SK-N-SH (cell line): ENCODE results near the gene SEMA3G. TPM values are rescaled to one million over a fixed set of nuclear protein-coding genes. Genes with fewer than 3 reads are reported as not detected.

Source experiments
- CTCF ChIA-PET: fragments of 300-600, 350-600 bp; formaldehyde crosslinking; extraction: SDS; loops from one replicate; lab custom pipeline; 2021; lab: Yijun Ruan, JAX
- POLR2A ChIA-PET: fragments of 350-600 bp; sonication (Branson Sonifier 250); formaldehyde crosslinking; extraction: SDS; loops from one replicate; lab custom pipeline; 2020; ENCODE audit warnings: antibody characterized with exemption, inconsistent platforms; lab: Yijun Ruan, JAX
- DNase-seq: peaks from one replicate; pipeline ENCODE4 v3.0.0; 2012
- H2AFZ ChIP-seq: fragments of 200-600 bp; sonication (generic); 2 replicates; pipeline ENCODE4 v1.8.1; 2016; ENCODE audit warnings: antibody characterized with exemption, mild to moderate bottlenecking, low read depth
- H3F3A ChIP-seq: fragments of 200-600 bp; sonication (generic); replicated peaks from 2 replicates; pipeline ENCODE3; 2016; ENCODE audit warnings: antibody characterized with exemption, mild to moderate bottlenecking; ENCODE audit not compliant: insufficient read depth
- H3K27ac ChIP-seq, 2 experiments: fragments of 200-500 bp in 1 of 2; fragments of 200-600 bp in 1 of 2; sonication (Bioruptor generic) in 1 of 2; sonication (generic), shearing (Covaris generic) in 1 of 2; 2 replicates each; pipeline versions ENCODE4 v1.5.1 to v1.6.1; 2014 to 2016; ENCODE audit warnings: low read depth in 2 of 2, inconsistent platforms in 1 of 2, low read length in 1 of 2, mild to moderate bottlenecking in 1 of 2, mixed read lengths in 1 of 2
- H3K27me3 ChIP-seq: fragments of 200-600 bp; sonication (generic), shearing (Covaris generic); 2 replicates; pipeline ENCODE4 v1.6.1; 2016; ENCODE audit warnings: mixed run types; ENCODE audit not compliant: insufficient read depth
- H3K36me3 ChIP-seq, 2 experiments: fragments of 200-500 bp in 1 of 2; fragments of 200-600 bp in 1 of 2; sonication (Bioruptor generic) in 1 of 2; sonication (generic) in 1 of 2; replicated peaks in 1 of 2; 2 replicates each; pipeline versions ENCODE3 to v1.5.1; 2014 to 2016; ENCODE audit warnings: low read length in 1 of 2, mild to moderate bottlenecking in 1 of 2; ENCODE audit not compliant: insufficient read depth in 2 of 2, control insufficient read depth in 1 of 2
- H3K4me1 ChIP-seq, 2 experiments: fragments of 200-500 bp in 1 of 2; fragments of 200-600 bp in 1 of 2; sonication (Bioruptor generic) in 1 of 2; sonication (generic), shearing (Covaris generic) in 1 of 2; 2 replicates each; pipeline versions ENCODE4 v1.5.1 to v1.6.1; 2014 to 2016; ENCODE audit warnings: low read depth in 1 of 2, low read length in 1 of 2, mixed run types in 1 of 2; ENCODE audit not compliant: insufficient read depth in 2 of 2, control insufficient read depth in 1 of 2
- H3K4me2 ChIP-seq: fragments of 200-600 bp; sonication (generic), shearing (Covaris generic); 2 replicates; pipeline ENCODE4 v1.6.1; 2017; ENCODE audit warnings: mixed run types
- H3K4me3 ChIP-seq, 2 experiments: fragments of 200-500 bp in 1 of 2; fragments of 200-600 bp in 1 of 2; sonication (Bioruptor generic) in 1 of 2; sonication (generic), shearing (Covaris generic) in 1 of 2; 2 replicates each; pipeline versions ENCODE4 v1.5.1 to v1.8.1; 2014 to 2016; ENCODE audit warnings: low read depth in 2 of 2, inconsistent platforms in 1 of 2, low read length in 1 of 2, mild to moderate bottlenecking in 1 of 2, mixed read lengths in 1 of 2, moderate library complexity in 1 of 2
- H3K79me2 ChIP-seq: fragments of 200-600 bp; sonication (generic); 2 replicates; pipeline ENCODE4 v1.8.1; 2017; ENCODE audit warnings: mild to moderate bottlenecking; ENCODE audit not compliant: insufficient read depth
- H3K9ac ChIP-seq: fragments of 200-600 bp; sonication (generic); 2 replicates; pipeline ENCODE4 v1.6.1; 2017; ENCODE audit warnings: mixed run types
- H3K9me2 ChIP-seq: fragments of 200-600 bp; sonication (generic); 2 replicates; pipeline ENCODE4 v1.6.1; 2017; ENCODE audit warnings: mixed run types
- H3K9me3 ChIP-seq: fragments of 200-600 bp; sonication (generic); 2 replicates; pipeline ENCODE4 v1.6.1; 2017; ENCODE audit warnings: mixed run types, mild to moderate bottlenecking, moderate library complexity
- H4K20me1 ChIP-seq: fragments of 200-600 bp; sonication (generic); 2 replicates; pipeline ENCODE4 v1.6.1; 2017; ENCODE audit warnings: mild to moderate bottlenecking, mixed run types; ENCODE audit not compliant: insufficient read depth
- CHD2 ChIP-seq: fragments of 150-350 bp; IDR thresholded peaks from 2 replicates; pipeline ENCODE4 v1.6.1; 2018; ENCODE audit warnings: low read length; ENCODE audit not compliant: partially characterized antibody
- CTCF ChIP-seq: fragments of 200-600 bp; sonication (generic); IDR thresholded peaks from 2 replicates; pipeline ENCODE4 v1.6.1; 2017; ENCODE audit warnings: antibody characterized with exemption, mild to moderate bottlenecking, moderate library complexity
- ELF1 ChIP-seq: IDR thresholded peaks from 2 replicates; pipeline ENCODE4 v1.4.0; 2012
- EP300 ChIP-seq, 2 experiments: IDR thresholded peaks; 2 replicates each; pipeline versions ENCODE4 v1.4.0 to v1.6.1; 2012; ENCODE audit warnings: borderline replicate concordance in 1 of 2, low read depth in 1 of 2, low read length in 1 of 2
- EZH2phosphoT487 ChIP-seq: fragments of 200-600 bp; sonication (generic); IDR thresholded peaks from 2 replicates; pipeline ENCODE4 v1.6.1; 2017; ENCODE audit warnings: low read depth, mixed run types, mild to moderate bottlenecking, antibody characterized with exemption, moderate library complexity, borderline replicate concordance
- FOXJ3 ChIP-seq: sonication (generic); formaldehyde crosslinking; IDR thresholded peaks from 2 replicates; pipeline ENCODE4 v1.5.1; 2020; ENCODE audit warnings: mild to moderate bottlenecking, missing genetic modification reagents
- IRF3 ChIP-seq: fragments of 150-350 bp; IDR thresholded peaks from 2 replicates; pipeline ENCODE4 v1.6.1; 2016; ENCODE audit warnings: mild to moderate bottlenecking, low read depth, low read length
- JUND ChIP-seq: IDR thresholded peaks from 2 replicates; pipeline ENCODE4 v1.4.0; 2012
- MAX ChIP-seq: IDR thresholded peaks from 2 replicates; pipeline ENCODE4 v1.4.0; 2012; ENCODE audit warnings: low read depth
- MXI1 ChIP-seq: IDR thresholded peaks from 2 replicates; pipeline ENCODE4 v1.6.1; 2012; ENCODE audit warnings: mild to moderate bottlenecking, low read depth, low read length, improper control_type of control experiment
- NFIC ChIP-seq: IDR thresholded peaks from 2 replicates; pipeline ENCODE4 v1.4.0; 2012; ENCODE audit warnings: borderline replicate concordance
- NRF1 ChIP-seq: IDR thresholded peaks from 2 replicates; pipeline ENCODE4 v1.6.1; 2012; ENCODE audit warnings: low read depth, mild to moderate bottlenecking, low read length
- POLR2AphosphoS5 ChIP-seq: IDR thresholded peaks from 2 replicates; pipeline ENCODE4 v1.6.1; 2012; ENCODE audit warnings: low read depth, low read length
- RFX5 ChIP-seq: IDR thresholded peaks from 2 replicates; pipeline ENCODE4 v1.6.1; 2012; ENCODE audit warnings: mild to moderate bottlenecking, improper control_type of control experiment, low read length
- RXRA ChIP-seq: IDR thresholded peaks from 2 replicates; pipeline ENCODE4 v1.4.0; 2012; ENCODE audit warnings: low read depth, mild to moderate bottlenecking, borderline replicate concordance
- SMC3 ChIP-seq: IDR thresholded peaks from 2 replicates; pipeline ENCODE4 v1.6.1; 2012; ENCODE audit warnings: low read depth, low read length, improper control_type of control experiment
- YY1 ChIP-seq: IDR thresholded peaks from 2 replicates; pipeline ENCODE4 v1.4.0; 2012; ENCODE audit warnings: low read depth, mild to moderate bottlenecking
- WGBS: methylation state at CpG from one replicate; pipeline ENCODE4 v1.1.6; 2017; ENCODE audit warnings: low lambda C conversion rate; 5-methylcytosine and 5-hydroxymethylcytosine counted together
- polyA plus RNA-seq, 3 experiments: library from polyadenylated mRNA; depleted of rRNA; stranded (reverse); fragments of >200 nt; gene quantifications; 2 replicates each; pipeline ENCODE4 v1.2.3, GENCODE V29; 2012

The SEMA3G gene
- polyA plus RNA-seq, 1 of the 3 experiments (the other 2 are of a cell fraction), result 0.13 TPM

GRCh38 chr3:52393131-52393807, 51.6 kb downstream of the SEMA3G start (continued):
- TF ChIP-seq MAX, result no peak
- no peak for TF ChIP-seq FOXJ3 (CRISPR knock-in tag)
- TF ChIP-seq CHD2, result no peak

GRCh38 chr3:52392216-52392930, 52.5 kb downstream of the SEMA3G start:
- WGBS, result 86% methylated on average over 13 of the region's 16 CpGs
- no peaks in the 10 kb centered on the region for H3K9me3 ChIP-seq
- H3K79me2 ChIP-seq, result no peaks in the 10 kb centered on the region
- no peaks in the 10 kb centered on the region for H3K9me2 ChIP-seq
- CTCF ChIA-PET, result no interaction called here
- POLR2A ChIA-PET, result no interaction called here
- no peak overlapping the region for H3K4me3 ChIP-seq
- DNase-seq, result no peak
- no peak overlapping the region for H2AFZ ChIP-seq
- no peak overlapping the region for H3K27ac ChIP-seq
- TF ChIP-seq JUND (no peak), POLR2AphosphoS5 (no peak), CTCF (no peak), EP300 (IDR thresholded peaks at IDR 0.05; ENCODE audit: borderline replicate concordance in 1 of 2, low read depth in 1 of 2, low read length in 1 of 2) (no peak), NRF1 (no peak), YY1 (no peak), ELF1 (no peak), IRF3 (no peak), CHD2 (no peak), MXI1 (no peak), SMC3 (no peak), RXRA (no peak), RFX5 (no peak), NFIC (no peak), EZH2phosphoT487 (no peak)
- H3F3A ChIP-seq, result no peaks in the 10 kb centered on the region
- no peak overlapping the region for H3K9ac ChIP-seq
- H3K27me3 ChIP-seq, result no peaks in the 10 kb centered on the region
- H3K36me3 ChIP-seq, result no peaks in the 10 kb centered on the region
- no peaks in the 10 kb centered on the region for H3K4me1 ChIP-seq
- no peak overlapping the region for H3K4me2 ChIP-seq
- H4K20me1 ChIP-seq, result no peaks in the 10 kb centered on the region
